Lung (tissue), 12 donors: Measurements from ENCODE around the gene JMJD6. TPM values are rescaled to one million over a fixed set of nuclear protein-coding genes. Genes with fewer than 3 reads are reported as not detected.

ENCODE experiments used
- ATAC-seq: fragments of 200-7000 bp; cut with Tn5 transposase; one replicate; pipeline ENCODE4 v1.9.1; 2020; ENCODE audit warnings: moderate number of reproducible peaks; ENCODE audit not compliant: insufficient read depth, low FRiP score
- DNase-seq, 3 donors: peaks; one replicate each; pipeline ENCODE4 v3.0.0-alpha.2; 2013 to 2017
- H3K27ac ChIP-seq, 2 donors: one replicate each; pipeline ENCODE4 v1.5.1; 2013; ENCODE audit warnings: mild to moderate bottlenecking in 2 of 2, moderate library complexity in 2 of 2, control low read depth in 1 of 2, inconsistent platforms in 1 of 2, low read depth in 1 of 2, low read length in 1 of 2
- H3K27me3 ChIP-seq, 3 donors: one replicate each; pipeline ENCODE4 v1.5.1; 2013; ENCODE audit warnings: low read length in 2 of 3; ENCODE audit not compliant: control insufficient read depth in 3 of 3, insufficient read depth in 3 of 3
- H3K36me3 ChIP-seq, 4 donors: one replicate each; pipeline ENCODE4 v1.5.1; 2013; ENCODE audit warnings: low read length in 4 of 4, mild to moderate bottlenecking in 1 of 4, moderate library complexity in 1 of 4; ENCODE audit not compliant: control insufficient read depth in 4 of 4, insufficient read depth in 4 of 4
- H3K4me1 ChIP-seq, 5 donors: one replicate each; pipeline ENCODE4 v1.5.1; 2013; ENCODE audit warnings: low read length in 5 of 5, mild to moderate bottlenecking in 2 of 5, moderate library complexity in 1 of 5; ENCODE audit not compliant: control insufficient read depth in 5 of 5, insufficient read depth in 5 of 5
- H3K4me3 ChIP-seq: one replicate; pipeline ENCODE4 v1.5.1; 2013; ENCODE audit warnings: mild to moderate bottlenecking, control low read depth, moderate library complexity
- H3K9ac ChIP-seq, 2 donors: one replicate each; pipeline ENCODE4 v1.5.1; 2013; ENCODE audit warnings: low read length in 2 of 2, control low read depth in 1 of 2; ENCODE audit not compliant: insufficient read depth in 1 of 2
- H3K9me3 ChIP-seq, 4 donors: one replicate each; pipeline ENCODE4 v1.5.1; 2013; ENCODE audit warnings: low read length in 3 of 4, mild to moderate bottlenecking in 1 of 4, moderate library complexity in 1 of 4; ENCODE audit not compliant: control insufficient read depth in 4 of 4, insufficient read depth in 3 of 4
- CTCF ChIP-seq: IDR thresholded peaks from 2 replicates; pipeline ENCODE4 v1.5.1; 2012; ENCODE audit warnings: mild to moderate bottlenecking; ENCODE audit errors: control extremely low read depth, extremely low read depth
- WGBS, 2 donors: extraction: QIAGEN DNeasy Blood & Tissue Kit; methylation state at CpG; one replicate each; pipeline ENCODE4 v1.1.7; 2013; 5-methylcytosine and 5-hydroxymethylcytosine counted together
- polyA plus RNA-seq, 2 donors: library from polyadenylated mRNA; stranded (reverse); fragments of 200-250 nt; gene quantifications; one replicate each; pipeline ENCODE4 v1.2.1, GENCODE V29; 2013
- total RNA-seq, 2 donors: library from RNA; depleted of rRNA in 1 of 2; stranded (reverse); fragments of >200 nt in 1 of 2; gene quantifications; one replicate each; pipeline ENCODE4 v1.2.1, GENCODE V29; 2014 to 2021
- donor health status: control.
- donor health status: control.
- donor health status: Bipolar disorder and iron deficiency.
- donor health status: healthy.
- donor health status: DM: yes; HTN: yes; CAD: no.

Gene JMJD6
- total and polyA plus RNA-seq, 4 donors = 23.8 to 52.9 (median 30.0) TPM

DNA sequence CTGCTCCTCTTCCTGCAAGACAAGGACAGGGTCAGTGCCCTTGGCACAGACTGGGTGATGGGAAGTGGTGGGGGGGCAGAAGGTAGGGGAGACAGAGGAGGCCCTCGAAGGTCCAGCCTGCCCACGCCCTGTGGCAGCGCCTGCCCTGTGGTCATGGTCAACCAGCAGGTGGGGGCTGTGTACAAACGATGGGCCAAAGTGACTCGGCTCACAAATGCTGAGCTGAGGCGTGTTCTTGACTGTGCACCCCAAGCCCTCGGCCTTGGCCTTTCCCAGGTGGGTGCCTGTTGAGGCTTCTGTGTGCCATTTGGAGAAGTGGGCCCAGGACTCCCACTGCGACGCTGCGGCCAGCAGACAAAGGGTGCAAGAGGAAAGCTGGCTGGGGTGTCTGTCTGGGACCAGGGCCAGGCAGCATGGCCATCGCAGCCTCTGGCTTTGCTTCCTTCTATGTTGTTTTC is 38.2 kb downstream of the JMJD6 start:
- H3K9me3 ChIP-seq = no peaks in the 10 kb centered on the region
- H3K9ac ChIP-seq = peak overlapping the region in 1 of 2 donors; percentile 54
- DNase-seq (no peak), ATAC-seq (no peak)
- peaks cover 0 to 37% (median under 1%) of the 10 kb centered on the region in 4 donors for H3K36me3 ChIP-seq
- peak overlapping the region; percentile 69 to 75 for H3K27ac ChIP-seq
- H3K4me1 ChIP-seq = peaks cover 0 to 46% (median 23%) of the 10 kb centered on the region in 5 donors
- no peaks in the 10 kb centered on the region for H3K27me3 ChIP-seq
- WGBS, 2 donors = 71% methylated on average over 11 of the region's 11 CpGs
- no peak for TF ChIP-seq CTCF
- H3K4me3 ChIP-seq = no peak overlapping the region

GRCh38 chr17:76687298-76688164 is 38.9 kb downstream of the JMJD6 start:
- DNase-seq (no peak), ATAC-seq (peak; percentile 13)
- H3K9me3 ChIP-seq = no peaks in the 10 kb centered on the region
- H3K36me3 ChIP-seq = peaks cover 0 to 42% (median 2%) of the 10 kb centered on the region in 4 donors
- no peak for TF ChIP-seq CTCF
- peak overlapping the region in 1 of 2 donors; percentile 39 for H3K9ac ChIP-seq
- WGBS, 2 donors = 75 to 90% methylated on average over 25 to 26 of the region's 26 CpGs
- H3K4me1 ChIP-seq = peaks cover 0 to 46% (median 23%) of the 10 kb centered on the region in 5 donors
- H3K4me3 ChIP-seq = no peak overlapping the region
- H3K27me3 ChIP-seq = no peaks in the 10 kb centered on the region
- peak overlapping the region; percentile 69 to 75 for H3K27ac ChIP-seq

DNA sequence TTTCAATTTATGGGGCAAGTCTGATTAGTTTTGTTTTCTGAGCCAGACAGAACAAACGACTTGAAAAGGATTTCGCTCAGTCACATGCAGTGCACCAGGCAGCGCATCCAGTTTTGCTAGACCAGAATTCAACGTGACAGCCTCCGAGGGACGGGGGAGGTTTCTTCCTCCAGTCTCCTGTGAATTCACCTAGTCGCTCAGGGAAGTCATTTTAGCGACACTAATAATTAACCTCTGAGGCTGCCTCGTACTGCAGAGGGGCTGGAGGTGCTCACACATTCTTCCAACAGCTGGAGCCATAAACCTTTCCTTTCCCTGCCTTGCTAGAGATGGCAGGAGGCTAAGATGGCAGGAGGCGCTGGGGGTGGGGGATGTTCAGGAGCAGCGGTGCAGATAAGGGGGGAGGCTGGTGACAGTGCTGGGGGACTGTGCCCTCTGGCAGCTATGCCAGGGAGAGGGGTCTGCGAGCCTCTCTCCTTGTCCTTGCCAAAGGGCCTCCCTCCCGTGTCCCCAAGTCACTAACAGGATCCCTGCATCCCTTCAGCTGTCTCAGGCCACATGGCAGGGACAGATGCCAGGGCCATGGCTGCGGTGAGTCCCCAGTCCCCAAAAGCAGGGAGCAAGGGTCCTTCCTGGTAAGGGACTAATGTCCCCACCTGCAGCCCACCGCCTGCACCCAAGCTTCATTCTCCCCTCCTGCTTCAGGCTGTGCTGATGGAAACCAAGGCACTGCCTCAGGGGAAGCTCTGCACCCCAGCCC is 39.7 kb downstream of the JMJD6 start:
- no peak overlapping the region for H3K4me3 ChIP-seq
- H3K36me3 ChIP-seq = peaks cover 0 to 44% (median 2%) of the 10 kb centered on the region in 4 donors
- no peak overlapping the region for H3K9ac ChIP-seq
- no peak for TF ChIP-seq CTCF
- peak in 1 of 3 donors; percentile 51 for DNase-seq
- ATAC-seq = no peak
- H3K9me3 ChIP-seq = no peaks in the 10 kb centered on the region
- no peaks in the 10 kb centered on the region for H3K27me3 ChIP-seq
- 88 to 91% methylated on average over 15 of the region's 15 CpGs for WGBS, 2 donors
- peak overlapping the region; percentile 37 to 75 for H3K27ac ChIP-seq
- H3K4me1 ChIP-seq = peaks cover 0 to 45% (median 23%) of the 10 kb centered on the region in 5 donors
